SK-N-SH (cell line): ENCODE results near the gene EFCAB14. TPM values are rescaled to one million over a fixed set of nuclear protein-coding genes. Genes with fewer than 3 reads are reported as not detected.

Source experiments
- CTCF ChIA-PET: fragments of 300-600, 350-600 bp; formaldehyde crosslinking; extraction: SDS; loops from one replicate; lab custom pipeline; 2021; lab: Yijun Ruan, JAX
- POLR2A ChIA-PET: fragments of 350-600 bp; sonication (Branson Sonifier 250); formaldehyde crosslinking; extraction: SDS; loops from one replicate; lab custom pipeline; 2020; ENCODE audit warnings: antibody characterized with exemption, inconsistent platforms; lab: Yijun Ruan, JAX
- DNase-seq: peaks from one replicate; pipeline ENCODE4 v3.0.0; 2012
- H2AFZ ChIP-seq: fragments of 200-600 bp; sonication (generic); 2 replicates; pipeline ENCODE4 v1.8.1; 2016; ENCODE audit warnings: antibody characterized with exemption, mild to moderate bottlenecking, low read depth
- H3F3A ChIP-seq: fragments of 200-600 bp; sonication (generic); replicated peaks from 2 replicates; pipeline ENCODE3; 2016; ENCODE audit warnings: antibody characterized with exemption, mild to moderate bottlenecking; ENCODE audit not compliant: insufficient read depth
- H3K27ac ChIP-seq, 2 experiments: fragments of 200-500 bp in 1 of 2; fragments of 200-600 bp in 1 of 2; sonication (Bioruptor generic) in 1 of 2; sonication (generic), shearing (Covaris generic) in 1 of 2; 2 replicates each; pipeline versions ENCODE4 v1.5.1 to v1.6.1; 2014 to 2016; ENCODE audit warnings: low read depth in 2 of 2, inconsistent platforms in 1 of 2, low read length in 1 of 2, mild to moderate bottlenecking in 1 of 2, mixed read lengths in 1 of 2
- H3K27me3 ChIP-seq: fragments of 200-600 bp; sonication (generic), shearing (Covaris generic); 2 replicates; pipeline ENCODE4 v1.6.1; 2016; ENCODE audit warnings: mixed run types; ENCODE audit not compliant: insufficient read depth
- H3K36me3 ChIP-seq, 2 experiments: fragments of 200-500 bp in 1 of 2; fragments of 200-600 bp in 1 of 2; sonication (Bioruptor generic) in 1 of 2; sonication (generic) in 1 of 2; replicated peaks in 1 of 2; 2 replicates each; pipeline versions ENCODE3 to v1.5.1; 2014 to 2016; ENCODE audit warnings: low read length in 1 of 2, mild to moderate bottlenecking in 1 of 2; ENCODE audit not compliant: insufficient read depth in 2 of 2, control insufficient read depth in 1 of 2
- H3K4me1 ChIP-seq, 2 experiments: fragments of 200-500 bp in 1 of 2; fragments of 200-600 bp in 1 of 2; sonication (Bioruptor generic) in 1 of 2; sonication (generic), shearing (Covaris generic) in 1 of 2; 2 replicates each; pipeline versions ENCODE4 v1.5.1 to v1.6.1; 2014 to 2016; ENCODE audit warnings: low read depth in 1 of 2, low read length in 1 of 2, mixed run types in 1 of 2; ENCODE audit not compliant: insufficient read depth in 2 of 2, control insufficient read depth in 1 of 2
- H3K4me2 ChIP-seq: fragments of 200-600 bp; sonication (generic), shearing (Covaris generic); 2 replicates; pipeline ENCODE4 v1.6.1; 2017; ENCODE audit warnings: mixed run types
- H3K4me3 ChIP-seq, 2 experiments: fragments of 200-500 bp in 1 of 2; fragments of 200-600 bp in 1 of 2; sonication (Bioruptor generic) in 1 of 2; sonication (generic), shearing (Covaris generic) in 1 of 2; 2 replicates each; pipeline versions ENCODE4 v1.5.1 to v1.8.1; 2014 to 2016; ENCODE audit warnings: low read depth in 2 of 2, inconsistent platforms in 1 of 2, low read length in 1 of 2, mild to moderate bottlenecking in 1 of 2, mixed read lengths in 1 of 2, moderate library complexity in 1 of 2
- H3K79me2 ChIP-seq: fragments of 200-600 bp; sonication (generic); 2 replicates; pipeline ENCODE4 v1.8.1; 2017; ENCODE audit warnings: mild to moderate bottlenecking; ENCODE audit not compliant: insufficient read depth
- H3K9ac ChIP-seq: fragments of 200-600 bp; sonication (generic); 2 replicates; pipeline ENCODE4 v1.6.1; 2017; ENCODE audit warnings: mixed run types
- H3K9me2 ChIP-seq: fragments of 200-600 bp; sonication (generic); 2 replicates; pipeline ENCODE4 v1.6.1; 2017; ENCODE audit warnings: mixed run types
- H3K9me3 ChIP-seq: fragments of 200-600 bp; sonication (generic); 2 replicates; pipeline ENCODE4 v1.6.1; 2017; ENCODE audit warnings: mixed run types, mild to moderate bottlenecking, moderate library complexity
- H4K20me1 ChIP-seq: fragments of 200-600 bp; sonication (generic); 2 replicates; pipeline ENCODE4 v1.6.1; 2017; ENCODE audit warnings: mild to moderate bottlenecking, mixed run types; ENCODE audit not compliant: insufficient read depth
- FOXJ3 ChIP-seq: sonication (generic); formaldehyde crosslinking; IDR thresholded peaks from 2 replicates; pipeline ENCODE4 v1.5.1; 2020; ENCODE audit warnings: mild to moderate bottlenecking, missing genetic modification reagents
- FOXM1 ChIP-seq: IDR thresholded peaks from 2 replicates; pipeline ENCODE4 v1.4.0; 2012; ENCODE audit warnings: low read depth, mild to moderate bottlenecking
- GATA2 ChIP-seq: sonication (generic); formaldehyde crosslinking; IDR thresholded peaks from 2 replicates; pipeline ENCODE4 v1.5.0; 2020; ENCODE audit warnings: mild to moderate bottlenecking, missing genetic modification reagents
- IRF3 ChIP-seq: fragments of 150-350 bp; IDR thresholded peaks from 2 replicates; pipeline ENCODE4 v1.6.1; 2016; ENCODE audit warnings: mild to moderate bottlenecking, low read depth, low read length
- MEF2A ChIP-seq: IDR thresholded peaks from 2 replicates; pipeline ENCODE4 v1.4.0; 2012; ENCODE audit warnings: low read depth, borderline replicate concordance
- MXI1 ChIP-seq: IDR thresholded peaks from 2 replicates; pipeline ENCODE4 v1.6.1; 2012; ENCODE audit warnings: mild to moderate bottlenecking, low read depth, low read length, improper control_type of control experiment
- NFIC ChIP-seq: IDR thresholded peaks from 2 replicates; pipeline ENCODE4 v1.4.0; 2012; ENCODE audit warnings: borderline replicate concordance
- NRF1 ChIP-seq: IDR thresholded peaks from 2 replicates; pipeline ENCODE4 v1.6.1; 2012; ENCODE audit warnings: low read depth, mild to moderate bottlenecking, low read length
- POLR2AphosphoS5 ChIP-seq: IDR thresholded peaks from 2 replicates; pipeline ENCODE4 v1.6.1; 2012; ENCODE audit warnings: low read depth, low read length
- SMC3 ChIP-seq: IDR thresholded peaks from 2 replicates; pipeline ENCODE4 v1.6.1; 2012; ENCODE audit warnings: low read depth, low read length, improper control_type of control experiment
- TCF12 ChIP-seq: IDR thresholded peaks from 2 replicates; pipeline ENCODE4 v1.4.0; 2012
- TEAD4 ChIP-seq: IDR thresholded peaks from 2 replicates; pipeline ENCODE4 v1.4.0; 2012; ENCODE audit warnings: mild to moderate bottlenecking, borderline replicate concordance; ENCODE audit not compliant: insufficient read depth
- YY1 ChIP-seq: IDR thresholded peaks from 2 replicates; pipeline ENCODE4 v1.4.0; 2012; ENCODE audit warnings: low read depth, mild to moderate bottlenecking
- WGBS: methylation state at CpG from one replicate; pipeline ENCODE4 v1.1.6; 2017; ENCODE audit warnings: low lambda C conversion rate; 5-methylcytosine and 5-hydroxymethylcytosine counted together
- polyA plus RNA-seq, 3 experiments: library from polyadenylated mRNA; depleted of rRNA; stranded (reverse); fragments of >200 nt; gene quantifications; 2 replicates each; pipeline ENCODE4 v1.2.3, GENCODE V29; 2012
- TF ChIP-seq, protein P1 (sequence below): IDR thresholded peaks from 2 replicates; pipeline ENCODE4 v1.4.0; 2012; ENCODE audit warnings: low read depth
- TF ChIP-seq, protein P2 (sequence below): IDR thresholded peaks from 2 replicates; pipeline ENCODE4; 2012
- TF ChIP-seq, protein P3 (sequence below): IDR thresholded peaks from 2 replicates; pipeline ENCODE4 v1.4.0; 2012; ENCODE audit warnings: low read depth, borderline replicate concordance

Gene EFCAB14
- polyA plus RNA-seq, 1 of the 3 experiments (the other 2 are of a cell fraction): 13.6 TPM

- no peaks in the 10 kb centered on the region for H3F3A ChIP-seq
- H4K20me1 ChIP-seq: no peaks in the 10 kb centered on the region
- no peak overlapping the region for H2AFZ ChIP-seq
- H3K9ac ChIP-seq: no peak overlapping the region
- peaks cover 5% of the 10 kb centered on the region; the same call in 1 of the 2 replicates for H3K27me3 ChIP-seq
- DNase-seq: no peak
- 1% methylated on average over 2 of the region's 2 CpGs for WGBS
- no peaks in the 10 kb centered on the region for H3K79me2 ChIP-seq
- H3K4me2 ChIP-seq: no peak overlapping the region
- H3K4me1 ChIP-seq: peaks cover 0 to 5% of the 10 kb centered on the region in 2 experiments; a peak in 1 of 4 replicates
- H3K27ac ChIP-seq: no peak overlapping the region
- no peak for TF ChIP-seq NFIC
- ChIA-PET POLR2A (no interaction called here), CTCF (interaction anchor here (1.5 to 1.6 kb wide), 2 partner anchors 9 to 13 kb away, joined by 4 read pairs; no protein-coding TSS in a partner anchor)
- no peaks in the 10 kb centered on the region for H3K36me3 ChIP-seq
- no peak overlapping the region for H3K4me3 ChIP-seq
- no peaks in the 10 kb centered on the region for H3K9me3 ChIP-seq
- no peaks in the 10 kb centered on the region for H3K9me2 ChIP-seq
Observed at GRCh38 chr1:46760558-46761166, 41.7 kb upstream of the EFCAB14 start.

DNA sequence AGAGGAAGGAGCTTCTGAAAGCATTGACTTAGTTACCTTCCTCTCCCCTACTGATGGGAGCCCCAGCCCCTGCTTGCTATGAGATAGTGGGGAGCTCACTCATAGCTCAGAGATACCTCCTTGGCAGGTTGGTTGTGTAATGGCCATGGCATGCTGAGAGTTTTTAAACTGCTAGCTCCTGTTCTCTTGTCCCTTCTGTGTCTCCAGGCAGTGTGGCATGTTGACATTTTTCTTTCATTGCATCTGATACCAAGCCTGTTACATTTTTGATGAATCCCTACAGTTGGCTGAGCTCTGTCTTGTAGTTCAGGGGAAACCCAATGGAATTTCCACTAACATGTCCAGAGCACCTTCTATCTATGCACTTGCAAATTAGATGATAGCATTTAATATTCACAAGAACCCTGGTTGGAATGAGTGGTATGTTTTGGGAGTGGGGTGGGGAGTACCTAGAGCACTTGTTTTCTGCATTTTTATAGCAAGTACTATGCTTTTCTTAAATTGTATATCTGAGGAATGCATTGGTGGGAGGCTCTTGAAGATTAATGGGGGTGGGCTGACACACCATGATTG, 39.1 kb upstream of the EFCAB14 start:
- Histone ChIP-seq H3K9ac (no peak overlapping the region), H3K4me3 (no peak overlapping the region), H3K36me3 (no peaks in the 10 kb centered on the region), H4K20me1 (no peaks in the 10 kb centered on the region), H2AFZ (no peak overlapping the region), H3F3A (no peaks in the 10 kb centered on the region), H3K79me2 (no peaks in the 10 kb centered on the region), H3K9me3 (no peaks in the 10 kb centered on the region), H3K27ac (no peak overlapping the region), H3K4me2 (no peak overlapping the region), H3K9me2 (no peaks in the 10 kb centered on the region), H3K27me3 (peaks cover 5% of the 10 kb centered on the region; the same call in 1 of the 2 replicates), H3K4me1 (peaks cover 0 to 5% of the 10 kb centered on the region in 2 experiments; a peak in 1 of 4 replicates)
- DNase-seq: no peak
- POLR2A ChIA-PET: no interaction called here
- TF ChIP-seq TEAD4: no peak
- TF ChIP-seq NRF1: no peak
- TF ChIP-seq GATA2: no peak
- no peak for TF ChIP-seq MXI1
- no peak for TF ChIP-seq IRF3
- TF ChIP-seq POLR2AphosphoS5: no peak
- TF ChIP-seq, protein P1, sequence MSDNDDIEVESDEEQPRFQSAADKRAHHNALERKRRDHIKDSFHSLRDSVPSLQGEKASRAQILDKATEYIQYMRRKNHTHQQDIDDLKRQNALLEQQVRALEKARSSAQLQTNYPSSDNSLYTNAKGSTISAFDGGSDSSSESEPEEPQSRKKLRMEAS: no peak
- TF ChIP-seq, protein P2, sequence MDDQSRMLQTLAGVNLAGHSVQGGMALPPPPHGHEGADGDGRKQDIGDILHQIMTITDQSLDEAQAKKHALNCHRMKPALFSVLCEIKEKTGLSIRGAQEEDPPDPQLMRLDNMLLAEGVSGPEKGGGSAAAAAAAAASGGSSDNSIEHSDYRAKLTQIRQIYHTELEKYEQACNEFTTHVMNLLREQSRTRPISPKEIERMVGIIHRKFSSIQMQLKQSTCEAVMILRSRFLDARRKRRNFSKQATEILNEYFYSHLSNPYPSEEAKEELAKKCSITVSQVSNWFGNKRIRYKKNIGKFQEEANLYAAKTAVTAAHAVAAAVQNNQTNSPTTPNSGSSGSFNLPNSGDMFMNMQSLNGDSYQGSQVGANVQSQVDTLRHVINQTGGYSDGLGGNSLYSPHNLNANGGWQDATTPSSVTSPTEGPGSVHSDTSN: no peak
- TF ChIP-seq, protein P3, sequence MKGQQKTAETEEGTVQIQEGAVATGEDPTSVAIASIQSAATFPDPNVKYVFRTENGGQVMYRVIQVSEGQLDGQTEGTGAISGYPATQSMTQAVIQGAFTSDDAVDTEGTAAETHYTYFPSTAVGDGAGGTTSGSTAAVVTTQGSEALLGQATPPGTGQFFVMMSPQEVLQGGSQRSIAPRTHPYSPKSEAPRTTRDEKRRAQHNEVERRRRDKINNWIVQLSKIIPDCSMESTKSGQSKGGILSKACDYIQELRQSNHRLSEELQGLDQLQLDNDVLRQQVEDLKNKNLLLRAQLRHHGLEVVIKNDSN: no peak
- no peak for TF ChIP-seq MEF2A
- no peak for TF ChIP-seq FOXM1
- no peak for TF ChIP-seq FOXJ3 (CRISPR knock-in tag)
- no peak for TF ChIP-seq TCF12
- no peak for TF ChIP-seq YY1
- no peak for TF ChIP-seq SMC3
- CTCF ChIA-PET: interaction anchor here (1.4 to 2.0 kb wide), 2 partner anchors 10 to 311 kb away, joined by 3 to 11 read pairs; no protein-coding TSS in a partner anchor
